Measurements from ENCODE around the gene ZNF80.
"Not testable (repeated sequence)": the region's sequence is repeated elsewhere in the genome, so short reads cannot be mapped to it uniquely, and the experiment has no call there.

The ZNF80 gene

GRCh38 chr3:114237478-114237877 is at the start of gene ZNF80:
ZNF80 (minus strand) TSS chr3:114237578; CDS start chr3:114237074, 504 bp downstream.
- DNase-seq (ENCODE audit: low read depth, low spot score); CTCF ChIA-PET; H3K4me3 ChIP-seq (ENCODE audit: low read depth, low read length); POLR2A ChIA-PET: not testable (repeated sequence)

- ChIA-PET POLR2A (no interaction called here), CTCF (no interaction called here)
- no peak for DNase-seq (ENCODE audit: low read depth, low spot score)
- no peak for TF ChIP-seq CTCF (IDR thresholded peaks at IDR 0.05; ENCODE audit: insufficient read depth, low read length, missing control alignments)
- no peak overlapping the region for H3K4me3 ChIP-seq (ENCODE audit: low read depth, low read length)
Measured at GRCh38 chr3:114286266-114286665, 48.9 kb upstream of the ZNF80 start.

GRCh38 chr3:114285648-114286230 is 48.4 kb upstream of the ZNF80 start:
- no peak for DNase-seq (ENCODE audit: low read depth, low spot score)
- H3K4me3 ChIP-seq (ENCODE audit: low read depth, low read length): no peak overlapping the region
- TF ChIP-seq CTCF (IDR thresholded peaks at IDR 0.05; ENCODE audit: insufficient read depth, low read length, missing control alignments): no peak
- POLR2A ChIA-PET: no interaction called here
- CTCF ChIA-PET: no interaction called here

GRCh38 chr3:114284644-114285043 is 47.3 kb upstream of the ZNF80 start:
- DNase-seq (ENCODE audit: low read depth, low spot score): no peak
- no peak overlapping the region for H3K4me3 ChIP-seq (ENCODE audit: low read depth, low read length)
- ChIA-PET CTCF (no interaction called here), POLR2A (no interaction called here)
- TF ChIP-seq CTCF (IDR thresholded peaks at IDR 0.05; ENCODE audit: insufficient read depth, low read length, missing control alignments): no peak

- POLR2A ChIA-PET; DNase-seq (ENCODE audit: low read depth, low spot score); H3K4me3 ChIP-seq (ENCODE audit: low read depth, low read length); CTCF ChIA-PET: not testable (repeated sequence)
Measured at GRCh38 chr3:114276856-114277255, 39.5 kb upstream of the ZNF80 start.

- POLR2A ChIA-PET: no interaction called here
- no peak overlapping the region for H3K4me3 ChIP-seq (ENCODE audit: low read depth, low read length)
- DNase-seq (ENCODE audit: low read depth, low spot score): no peak
- CTCF ChIA-PET: interaction anchor here (1.3 kb wide), 1 partner anchor 18 kb away, joined by 4 read pairs; the partner anchor contains the start of gene TIGIT
- no peak for TF ChIP-seq CTCF (IDR thresholded peaks at IDR 0.05; ENCODE audit: insufficient read depth, low read length, missing control alignments)
Measured at GRCh38 chr3:114274929-114275328, 37.6 kb upstream of the ZNF80 start.

- ChIA-PET POLR2A (no interaction called here), CTCF (no interaction called here)
- H3K4me3 ChIP-seq (ENCODE audit: low read depth, low read length): no peak overlapping the region
- no peak for TF ChIP-seq CTCF (IDR thresholded peaks at IDR 0.05; ENCODE audit: insufficient read depth, low read length, missing control alignments)
- no peak for DNase-seq (ENCODE audit: low read depth, low spot score)
Measured at GRCh38 chr3:114272271-114272670, 34.9 kb upstream of the ZNF80 start.
